Skeletal muscle tissue (tissue), 4 donors: ENCODE results near the gene HELB. TPM values are rescaled to one million over a fixed set of nuclear protein-coding genes. Genes with fewer than 3 reads are reported as not detected.

ENCODE experiments used
- H3K27ac ChIP-seq: one replicate; pipeline ENCODE4 v1.7.0; 2013; ENCODE audit warnings: mild to moderate bottlenecking, low read depth, low read length, inconsistent platforms
- H3K27me3 ChIP-seq, 3 donors: one replicate each; pipeline ENCODE4 v1.7.0; 2013; ENCODE audit warnings: low read length in 3 of 3; ENCODE audit not compliant: control insufficient read depth in 3 of 3, insufficient read depth in 3 of 3
- H3K36me3 ChIP-seq, 3 donors: one replicate each; pipeline ENCODE4 v1.7.0; 2013; ENCODE audit warnings: low read length in 3 of 3; ENCODE audit not compliant: control insufficient read depth in 3 of 3, insufficient read depth in 3 of 3
- H3K4me1 ChIP-seq, 3 donors: one replicate each; pipeline ENCODE4 v1.7.0; 2013; ENCODE audit warnings: low read length in 3 of 3, mild to moderate bottlenecking in 3 of 3; ENCODE audit not compliant: control insufficient read depth in 3 of 3, insufficient read depth in 3 of 3
- H3K4me3 ChIP-seq, 3 donors: one replicate each; pipeline ENCODE4 v1.7.0; 2013; ENCODE audit warnings: low read length in 3 of 3
- H3K9ac ChIP-seq, 3 donors: one replicate each; pipeline ENCODE4 v1.7.0; 2013; ENCODE audit warnings: low read length in 3 of 3, mild to moderate bottlenecking in 3 of 3, moderate library complexity in 2 of 3, low read depth in 1 of 3
- H3K9me3 ChIP-seq, 3 donors: one replicate each; pipeline ENCODE4 v1.7.0; 2013; ENCODE audit warnings: low read length in 3 of 3; ENCODE audit not compliant: control insufficient read depth in 3 of 3
- total RNA-seq: library from RNA; depleted of rRNA; stranded (reverse); fragments of >200 nt; gene quantifications from one replicate; pipeline ENCODE4 v1.2.3, GENCODE V29; 2014
- donor health status: Osteomylitis.

Gene HELB
- total RNA-seq, 1 donor from 2014 or later: 2.6 TPM

DNA sequence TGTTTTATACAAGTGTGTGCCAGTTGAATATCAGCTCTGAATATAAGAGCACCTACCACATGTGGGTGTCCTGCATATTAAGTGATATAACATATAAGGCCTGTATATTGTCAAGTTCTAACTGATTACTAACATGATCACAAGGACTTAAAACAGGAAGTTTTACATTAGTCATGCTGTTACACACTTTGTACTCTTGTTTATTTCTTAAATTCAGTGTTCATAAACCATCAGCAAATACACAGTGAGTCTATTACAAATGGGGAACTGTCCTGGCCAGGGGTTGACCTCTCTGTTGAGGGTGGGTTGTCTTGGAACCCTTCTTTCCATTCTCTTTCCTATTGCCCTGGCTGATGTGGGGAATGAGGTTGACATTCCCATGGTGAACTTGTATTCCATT, 19.1 kb downstream of the HELB start:
- H3K9me3 ChIP-seq: no peaks in the 10 kb centered on the region
- H3K27me3 ChIP-seq: no peaks in the 10 kb centered on the region
- no peak overlapping the region for H3K9ac ChIP-seq
- no peak overlapping the region for H3K4me3 ChIP-seq
- H3K36me3 ChIP-seq: peaks cover 0 to 3% (median 0%) of the 10 kb centered on the region in 3 donors
- H3K4me1 ChIP-seq: no peaks in the 10 kb centered on the region
- no peak overlapping the region for H3K27ac ChIP-seq

DNA sequence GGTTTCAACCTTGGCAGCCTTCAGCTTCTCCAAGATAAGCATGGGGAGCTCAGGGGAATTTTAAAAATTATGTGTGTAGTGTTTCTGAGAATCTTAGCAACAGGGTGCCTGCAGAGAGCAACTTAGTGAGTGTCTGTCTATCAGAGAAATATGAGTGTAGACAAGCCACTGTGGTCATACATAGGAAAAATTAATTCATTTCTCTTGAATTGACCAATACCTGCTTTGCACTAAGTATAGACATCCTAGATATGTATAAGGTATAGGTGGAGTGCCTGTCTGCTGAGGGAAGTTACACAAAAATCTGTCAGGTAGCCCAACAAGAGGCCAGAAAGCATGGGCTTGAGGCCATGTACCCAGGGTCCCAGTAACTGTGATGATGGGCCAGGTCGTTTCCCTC, 20.7 kb downstream of the HELB start:
- Histone ChIP-seq H3K9ac (no peak overlapping the region), H3K27me3 (no peaks in the 10 kb centered on the region), H3K36me3 (peaks cover 0 to 3% (median 0%) of the 10 kb centered on the region in 3 donors), H3K27ac (no peak overlapping the region), H3K4me3 (no peak overlapping the region), H3K9me3 (no peaks in the 10 kb centered on the region), H3K4me1 (no peaks in the 10 kb centered on the region)

DNA sequence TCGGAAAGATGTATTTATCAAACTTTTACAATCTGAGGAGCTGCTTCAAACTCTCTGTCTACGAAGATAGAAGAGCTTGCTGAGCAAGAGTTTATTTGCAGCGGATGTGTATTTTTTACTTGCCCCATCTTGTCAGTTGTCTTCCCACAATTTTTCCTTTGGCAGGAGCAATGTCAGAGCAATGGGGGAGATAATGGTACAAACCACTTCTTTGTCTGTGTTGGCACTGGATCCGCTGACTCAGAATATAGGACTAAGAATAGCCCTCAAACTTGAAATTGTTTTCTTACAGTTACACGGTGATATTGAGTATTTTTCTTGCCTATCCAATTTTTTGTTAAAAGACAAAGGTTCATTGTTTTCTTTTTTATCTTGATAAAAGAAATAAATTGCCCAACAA, 27.6 kb downstream of the HELB start:
- H3K4me3 ChIP-seq: no peak overlapping the region
- peaks cover 0 to 4% (median 2%) of the 10 kb centered on the region in 3 donors for H3K36me3 ChIP-seq
- H3K9me3 ChIP-seq: no peaks in the 10 kb centered on the region
- no peaks in the 10 kb centered on the region for H3K4me1 ChIP-seq
- H3K27me3 ChIP-seq: no peaks in the 10 kb centered on the region
- H3K9ac ChIP-seq: no peak overlapping the region
- H3K27ac ChIP-seq: no peak overlapping the region

DNA sequence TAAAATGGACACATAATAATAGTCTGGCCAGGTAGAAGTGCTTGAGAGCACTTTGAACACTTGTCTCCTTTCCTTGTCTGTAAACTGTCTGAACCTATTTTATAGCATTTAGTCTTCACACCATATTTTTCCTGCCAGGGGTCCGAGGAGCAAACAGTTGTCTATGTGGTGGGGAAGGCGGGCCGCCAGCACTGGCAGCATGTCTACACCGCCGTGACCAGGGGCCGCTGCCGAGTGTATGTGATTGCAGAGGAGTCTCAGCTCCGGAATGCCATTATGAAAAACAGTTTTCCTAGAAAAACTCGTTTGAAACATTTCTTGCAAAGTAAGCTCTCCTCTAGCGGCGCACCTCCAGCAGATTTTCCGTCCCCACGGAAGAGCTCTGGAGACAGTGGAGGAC, 28.7 kb downstream of the HELB start:
- Histone ChIP-seq H3K27me3 (no peaks in the 10 kb centered on the region), H3K9ac (no peak overlapping the region), H3K27ac (no peak overlapping the region), H3K36me3 (peaks cover 0 to 4% (median 2%) of the 10 kb centered on the region in 3 donors), H3K4me3 (no peak overlapping the region), H3K9me3 (no peaks in the 10 kb centered on the region), H3K4me1 (no peaks in the 10 kb centered on the region)

DNA sequence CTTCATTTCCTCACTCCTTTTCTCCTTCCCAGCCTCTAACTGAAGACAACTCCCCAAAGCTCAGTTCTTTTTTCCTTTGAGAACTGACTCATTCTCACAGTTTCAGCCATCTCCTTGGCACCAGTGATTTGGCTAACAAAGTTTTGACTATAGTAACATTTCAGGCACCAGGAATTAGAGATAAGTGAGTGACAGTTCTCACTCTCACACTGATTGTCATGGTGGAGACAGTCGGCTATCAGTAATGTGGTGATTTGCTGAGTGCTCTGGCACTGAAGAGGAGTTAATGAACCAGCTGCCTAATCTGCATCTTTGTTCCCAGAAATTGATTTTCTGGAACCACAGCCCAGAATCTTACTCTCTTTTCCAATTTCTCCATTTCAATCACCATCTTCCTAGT, 29.5 kb downstream of the HELB start:
- no peak overlapping the region for H3K4me3 ChIP-seq
- H3K4me1 ChIP-seq: no peaks in the 10 kb centered on the region
- H3K36me3 ChIP-seq: peaks cover 0 to 4% (median 2%) of the 10 kb centered on the region in 3 donors
- H3K9ac ChIP-seq: no peak overlapping the region
- H3K9me3 ChIP-seq: no peaks in the 10 kb centered on the region
- no peak overlapping the region for H3K27ac ChIP-seq
- no peaks in the 10 kb centered on the region for H3K27me3 ChIP-seq

DNA sequence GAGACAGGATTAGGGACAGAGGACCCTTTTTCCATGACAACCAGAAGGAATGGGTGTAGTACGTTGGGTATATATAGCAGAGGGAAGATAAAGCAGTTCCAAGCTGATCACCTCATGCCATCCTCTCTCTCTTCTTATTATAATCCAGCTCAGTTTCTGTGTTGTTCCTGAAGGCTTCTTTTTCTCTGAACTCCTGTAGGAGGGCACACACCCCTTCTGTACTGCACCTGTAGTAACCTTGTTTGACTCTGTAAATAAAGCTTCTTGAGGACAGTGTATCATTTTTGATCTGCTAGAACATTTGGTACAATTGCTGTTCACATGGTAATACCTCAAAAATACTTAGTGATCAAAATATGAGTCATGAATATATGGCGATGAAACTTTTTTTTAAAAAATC, 33.5 kb downstream of the HELB start:
- H3K4me1 ChIP-seq: no peaks in the 10 kb centered on the region
- peaks cover 0 to 4% (median 2%) of the 10 kb centered on the region in 3 donors for H3K36me3 ChIP-seq
- H3K27me3 ChIP-seq: no peaks in the 10 kb centered on the region
- H3K4me3 ChIP-seq: no peak overlapping the region
- H3K27ac ChIP-seq: no peak overlapping the region
- no peaks in the 10 kb centered on the region for H3K9me3 ChIP-seq
- no peak overlapping the region for H3K9ac ChIP-seq

DNA sequence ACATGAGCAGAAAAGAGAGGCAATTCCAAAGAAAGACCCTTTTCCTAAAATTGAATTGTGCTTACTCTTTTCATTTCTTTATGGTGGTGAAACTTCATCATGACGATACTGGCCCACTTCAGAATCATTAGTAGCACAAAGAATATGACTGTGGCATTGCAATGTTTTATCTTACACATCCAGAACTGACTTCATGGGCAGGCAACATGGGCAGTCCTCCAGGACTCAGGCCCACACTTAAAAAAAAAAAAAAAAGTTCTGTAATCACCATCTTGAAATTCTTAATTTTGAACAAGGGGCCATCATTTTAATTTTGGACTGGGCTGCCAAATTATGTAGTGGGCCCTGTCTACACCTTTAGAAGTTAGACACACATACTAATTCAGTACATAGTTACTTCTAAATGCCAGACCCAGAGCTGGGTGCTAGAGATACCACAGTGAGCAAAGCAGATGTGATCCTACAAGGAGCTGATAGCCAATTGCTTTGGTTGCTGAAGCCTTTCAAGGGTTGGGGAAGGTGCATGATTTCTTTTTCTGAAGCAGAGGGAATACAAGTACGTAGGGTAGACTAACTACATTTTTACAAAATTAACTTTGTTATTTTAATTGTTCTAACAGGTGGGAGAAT, 35.2 kb downstream of the HELB start:
- H3K27me3 ChIP-seq: no peaks in the 10 kb centered on the region
- H3K4me1 ChIP-seq: no peaks in the 10 kb centered on the region
- H3K9me3 ChIP-seq: peaks cover 0 to 9% (median 4%) of the 10 kb centered on the region in 3 donors
- H3K27ac ChIP-seq: no peak overlapping the region
- no peak overlapping the region for H3K4me3 ChIP-seq
- peaks cover 3 to 4% (median 3%) of the 10 kb centered on the region in 3 donors for H3K36me3 ChIP-seq
- no peak overlapping the region for H3K9ac ChIP-seq

DNA sequence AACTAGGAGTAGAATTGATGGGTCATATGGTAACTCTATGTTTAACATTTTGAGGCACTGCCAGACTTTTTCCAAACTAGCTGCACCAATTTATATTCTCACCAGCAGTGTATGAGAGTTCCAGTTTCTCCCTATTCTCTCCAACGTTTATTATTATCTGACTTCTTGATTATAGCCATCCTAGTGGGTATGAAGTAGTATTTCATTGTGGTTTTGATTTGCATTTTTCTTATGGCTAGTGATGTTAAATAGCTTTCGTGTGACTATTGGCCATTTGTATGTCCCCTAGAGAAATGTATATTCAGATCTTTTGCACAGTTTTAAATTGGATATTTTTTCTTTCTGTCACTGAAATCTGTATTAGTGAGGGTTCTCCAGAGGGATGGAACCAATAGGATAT, 37.8 kb downstream of the HELB start:
- Histone ChIP-seq H3K36me3 (peaks cover 3 to 5% (median 4%) of the 10 kb centered on the region in 3 donors), H3K4me3 (no peak overlapping the region), H3K27ac (no peak overlapping the region), H3K9me3 (peaks cover 0 to 9% (median 4%) of the 10 kb centered on the region in 3 donors), H3K9ac (no peak overlapping the region), H3K4me1 (no peaks in the 10 kb centered on the region), H3K27me3 (no peaks in the 10 kb centered on the region)

DNA sequence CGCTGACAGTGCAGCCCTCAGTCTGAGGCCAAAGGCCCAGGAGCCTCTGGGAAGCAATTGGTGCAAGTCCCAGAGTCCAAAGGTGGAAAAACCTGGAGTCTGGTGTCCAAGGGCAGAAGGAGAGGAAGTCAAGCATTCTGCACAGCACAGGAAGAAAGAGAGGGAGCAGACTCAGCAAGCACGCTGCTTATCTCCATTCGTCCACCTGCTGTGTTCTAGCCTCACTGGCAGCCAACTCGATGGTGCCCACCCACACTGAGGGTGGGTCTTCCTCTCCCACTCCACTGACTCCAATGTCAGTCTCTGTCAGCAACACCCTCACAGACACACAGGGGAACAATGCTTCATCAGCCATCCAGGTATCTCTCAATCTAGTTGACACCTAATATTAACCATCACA, 38.8 kb downstream of the HELB start:
- Histone ChIP-seq H3K4me1 (no peaks in the 10 kb centered on the region), H3K9ac (no peak overlapping the region), H3K36me3 (peaks cover 3 to 7% (median 4%) of the 10 kb centered on the region in 3 donors), H3K4me3 (no peak overlapping the region), H3K27ac (no peak overlapping the region), H3K9me3 (peaks cover 0 to 9% (median 4%) of the 10 kb centered on the region in 3 donors), H3K27me3 (no peaks in the 10 kb centered on the region)

DNA sequence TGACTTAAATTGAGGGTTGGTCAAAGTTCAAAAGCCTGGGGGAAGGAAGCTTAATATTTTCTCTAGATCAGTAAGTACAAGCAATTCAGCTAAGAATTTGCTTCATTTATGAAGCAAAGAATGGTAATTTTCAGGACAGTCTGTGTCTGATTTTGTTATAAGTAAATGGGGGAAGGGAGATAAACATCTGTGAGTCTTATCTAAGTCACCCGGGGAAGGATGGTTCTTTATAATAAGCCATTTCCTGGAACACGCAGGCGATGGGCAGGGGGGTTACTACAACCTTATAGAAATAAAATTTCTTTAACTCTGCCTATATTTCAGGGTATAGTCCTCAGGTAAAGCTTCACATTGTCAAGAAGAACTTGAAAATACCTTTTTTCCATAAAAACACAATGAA, 42.9 kb downstream of the HELB start:
- Histone ChIP-seq H3K27ac (no peak overlapping the region), H3K4me3 (no peak overlapping the region), H3K36me3 (peaks cover 3 to 7% (median 4%) of the 10 kb centered on the region in 3 donors)

More for the DNA sequence above, 42.9 kb downstream of the HELB start:
- Histone ChIP-seq H3K27me3 (no peaks in the 10 kb centered on the region), H3K9me3 (peaks cover 0 to 9% (median 4%) of the 10 kb centered on the region in 3 donors), H3K9ac (no peak overlapping the region), H3K4me1 (no peaks in the 10 kb centered on the region)
